GM23338 (cell line): ENCODE results near the gene ARPC1A.

Source experiments
- CREB1 ChIP-seq: fragments of 250-450 bp; sonication (Bioruptor Pico); IDR thresholded peaks from 2 replicates; pipeline ENCODE4 v1.5.0; 2020; ENCODE audit warnings: low read depth, mild to moderate bottlenecking, moderate library complexity
- CTCF ChIP-seq, 2 experiments: fragments of 200-600 bp in 1 of 2; sonication (generic) in 1 of 2; conservative IDR thresholded peaks; 2 replicates each; pipeline versions ENCODE4 v1.5.1 to v1.6.1; 2016 to 2017; ENCODE audit warnings: antibody characterized with exemption in 2 of 2, low read depth in 2 of 2, mild to moderate bottlenecking in 2 of 2, moderate library complexity in 1 of 2
- ETS1 ChIP-seq: IDR thresholded peaks from 2 replicates; pipeline ENCODE4 v1.6.1; 2016; ENCODE audit warnings: antibody characterized with exemption
- EZH2 ChIP-seq: fragments of 200-600 bp; sonication (generic); IDR thresholded peaks from one replicate; pipeline ENCODE4 v1.8.0; 2017; ENCODE audit warnings: antibody characterized with exemption, mild to moderate bottlenecking, low read depth; ENCODE audit not compliant: unreplicated experiment
- EZH2phosphoT487 ChIP-seq: fragments of 200-600 bp; sonication (generic); IDR thresholded peaks from one replicate; pipeline ENCODE4 v1.8.1; 2018; ENCODE audit warnings: antibody characterized with exemption; ENCODE audit not compliant: unreplicated experiment
- NANOG ChIP-seq: IDR thresholded peaks from 2 replicates; pipeline ENCODE4 v1.6.1; 2016; ENCODE audit warnings: antibody characterized with exemption, borderline replicate concordance
- POLR2AphosphoS5 ChIP-seq: IDR thresholded peaks from 2 replicates; pipeline ENCODE4 v1.6.1; 2016; ENCODE audit warnings: antibody characterized with exemption, low read depth
- REST ChIP-seq: IDR thresholded peaks from one replicate; pipeline ENCODE4 v1.6.1; 2018; ENCODE audit warnings: antibody characterized with exemption; ENCODE audit not compliant: unreplicated experiment
- ZNF114 ChIP-seq: fragments of 250-450 bp; sonication (Bioruptor Pico); IDR thresholded peaks from 2 replicates; pipeline ENCODE4 v1.5.0; 2020; ENCODE audit warnings: mild to moderate bottlenecking, moderate library complexity
- ZNF331 ChIP-seq: fragments of 250-450 bp; sonication (Bioruptor Pico); IDR thresholded peaks from 2 replicates; pipeline ENCODE4 v1.5.0; 2020; ENCODE audit warnings: low read depth, mild to moderate bottlenecking, moderate library complexity

- TF ChIP-seq CTCF (conservative IDR thresholded peaks at IDR 0.05; ENCODE audit: low read depth in 2 of 2) (no peak), EZH2 (no peak), POLR2AphosphoS5 (no peak), NANOG (no peak), EZH2phosphoT487 (no peak), ETS1 (no peak), ZNF331 (CRISPR knock-in tag) (no peak), REST (no peak), ZNF114 (CRISPR knock-in tag) (no peak), CREB1 (CRISPR knock-in tag) (no peak)
These were observed 37.7 kb upstream of the ARPC1A start for GRCh38 chr7:99287779-99288534.
